CD4-positive, alpha-beta T cell treated with Interleukin-15 for 1 hour (primary cell): ENCODE data around the gene CPEB1.
A peak's percentile ranks its signal among the peaks of the same experiment; 100 is the strongest.

Experiments used
- DNase-seq: peaks from one replicate; pipeline ENCODE4 v3.0.0-alpha.2; 2020

The CPEB1 gene

DNA sequence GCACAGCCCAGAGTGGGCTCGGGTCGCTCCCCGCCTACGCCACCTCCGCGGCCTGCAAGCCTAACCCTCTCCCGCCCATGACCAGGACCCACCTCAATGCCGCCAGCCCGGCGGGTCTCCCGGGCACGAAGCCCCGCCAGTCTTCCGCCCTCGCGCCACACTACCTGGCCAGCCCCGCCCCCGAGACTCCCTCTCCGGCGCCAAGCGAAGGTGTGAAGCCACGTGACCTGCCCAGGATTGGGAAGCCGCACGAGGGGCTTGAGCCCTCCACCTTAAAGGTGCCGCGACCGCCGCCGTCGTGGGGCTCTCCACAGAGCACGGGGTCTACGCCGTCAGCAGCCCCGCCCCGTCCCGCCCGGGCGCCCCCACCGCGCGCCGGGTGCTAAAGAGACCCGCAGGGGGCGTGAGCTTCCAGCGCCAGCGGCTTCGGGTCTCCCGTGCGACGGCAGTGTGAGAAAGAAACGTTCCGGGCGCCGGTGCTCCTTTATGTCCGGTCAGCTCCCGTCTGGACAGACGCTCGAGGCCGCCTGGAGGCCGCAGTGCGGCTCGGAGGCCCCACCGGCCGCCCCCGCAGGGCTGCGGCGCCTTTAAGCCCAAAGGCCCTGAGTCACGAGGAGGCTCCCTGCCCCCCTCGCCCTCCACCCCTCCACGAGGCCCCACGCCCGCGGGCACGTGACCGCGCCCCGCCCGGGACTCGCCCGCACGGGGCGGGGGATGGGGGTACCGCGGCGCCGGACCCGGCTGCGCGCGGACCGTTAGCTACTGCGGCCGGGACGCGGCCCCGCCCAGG is at the start of gene CPEB1:
Gene CPEB1, minus strand, starts transcription at position 319 of the 790 bp plus-strand sequence. CDS start 18,904 bp downstream, outside the sequence.
- peak; percentile 20 for DNase-seq

DNA sequence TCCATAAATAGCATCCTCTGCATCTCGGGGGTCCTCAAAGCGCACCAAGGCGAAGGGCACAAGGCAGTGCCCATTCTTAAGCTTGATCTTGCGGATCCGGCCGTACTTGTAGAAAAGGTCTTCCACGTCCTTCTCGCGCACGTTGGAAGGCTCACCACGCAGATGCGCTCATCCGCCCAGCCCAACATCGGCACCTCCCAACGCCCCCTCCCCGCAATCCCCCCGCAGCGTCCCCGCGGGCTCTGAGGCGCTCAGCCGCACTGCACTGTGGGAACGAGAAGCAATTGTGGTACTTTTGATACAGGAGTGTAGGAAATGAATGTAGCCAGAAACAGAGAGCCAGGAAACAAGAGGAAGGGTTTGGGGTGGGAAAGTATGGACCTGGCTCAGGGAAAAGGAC is 45.0 kb upstream of the CPEB1 start:
- DNase-seq = no peak

DNA sequence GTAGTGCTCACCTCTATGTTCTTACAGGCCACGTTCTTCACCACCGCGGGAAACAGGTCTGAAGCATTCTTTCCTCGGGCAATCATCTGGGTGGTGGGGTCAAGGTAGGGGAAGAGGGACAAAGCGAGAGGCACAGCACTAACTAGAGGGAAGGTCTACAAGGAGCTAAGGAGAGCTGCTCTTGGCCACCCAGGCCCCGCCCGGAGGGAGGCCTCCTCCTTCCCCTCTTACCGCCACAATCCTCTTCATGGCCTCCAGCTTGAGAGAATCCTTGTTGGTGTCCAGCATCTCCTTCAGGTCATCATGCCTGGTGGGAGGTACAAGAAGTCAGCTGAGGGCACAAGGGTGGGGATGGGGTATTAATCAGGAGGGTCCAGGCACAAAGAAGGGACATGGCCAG is 42.0 kb upstream of the CPEB1 start:
- DNase-seq = no peak

DNA sequence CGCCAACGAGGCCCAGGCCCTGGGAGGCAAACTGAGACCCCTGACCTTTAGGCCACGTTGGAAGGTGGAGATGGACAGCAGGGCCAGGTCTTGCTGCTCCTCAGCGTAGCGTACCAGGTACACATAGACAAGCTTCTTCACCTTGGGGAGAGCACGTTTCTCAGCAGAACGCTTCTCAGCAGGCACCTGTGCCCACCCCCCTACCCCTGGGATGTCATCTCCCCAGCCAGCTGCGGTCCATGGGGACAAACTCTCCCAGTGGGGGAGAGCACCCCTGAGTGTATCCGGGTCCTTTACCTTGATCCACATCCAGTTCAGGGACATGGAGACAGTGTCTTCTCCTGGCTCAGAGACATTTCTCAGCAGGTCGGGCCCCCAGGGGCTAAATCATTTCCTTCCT is 41.5 kb upstream of the CPEB1 start:
- DNase-seq = no peak

DNA sequence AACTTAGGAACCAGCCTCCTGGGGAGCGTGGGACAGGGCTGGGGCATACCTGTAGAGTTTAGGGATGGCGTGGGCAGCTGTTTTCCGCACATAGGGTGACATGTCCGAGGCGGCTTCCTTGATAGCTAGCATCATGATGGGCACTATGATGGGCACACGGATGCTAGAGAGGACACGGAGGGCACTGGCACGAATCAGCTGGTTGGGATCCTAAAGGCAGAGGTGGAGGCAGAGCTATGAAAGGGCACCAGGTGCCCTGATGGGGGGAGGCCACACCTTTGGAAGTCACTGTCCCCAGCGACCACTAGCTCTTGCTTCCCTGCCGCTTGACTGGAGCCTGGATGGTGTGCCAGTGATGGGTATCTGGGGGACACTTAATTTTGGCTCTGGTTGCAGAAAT is 34.2 kb upstream of the CPEB1 start:
- no peak for DNase-seq

DNA sequence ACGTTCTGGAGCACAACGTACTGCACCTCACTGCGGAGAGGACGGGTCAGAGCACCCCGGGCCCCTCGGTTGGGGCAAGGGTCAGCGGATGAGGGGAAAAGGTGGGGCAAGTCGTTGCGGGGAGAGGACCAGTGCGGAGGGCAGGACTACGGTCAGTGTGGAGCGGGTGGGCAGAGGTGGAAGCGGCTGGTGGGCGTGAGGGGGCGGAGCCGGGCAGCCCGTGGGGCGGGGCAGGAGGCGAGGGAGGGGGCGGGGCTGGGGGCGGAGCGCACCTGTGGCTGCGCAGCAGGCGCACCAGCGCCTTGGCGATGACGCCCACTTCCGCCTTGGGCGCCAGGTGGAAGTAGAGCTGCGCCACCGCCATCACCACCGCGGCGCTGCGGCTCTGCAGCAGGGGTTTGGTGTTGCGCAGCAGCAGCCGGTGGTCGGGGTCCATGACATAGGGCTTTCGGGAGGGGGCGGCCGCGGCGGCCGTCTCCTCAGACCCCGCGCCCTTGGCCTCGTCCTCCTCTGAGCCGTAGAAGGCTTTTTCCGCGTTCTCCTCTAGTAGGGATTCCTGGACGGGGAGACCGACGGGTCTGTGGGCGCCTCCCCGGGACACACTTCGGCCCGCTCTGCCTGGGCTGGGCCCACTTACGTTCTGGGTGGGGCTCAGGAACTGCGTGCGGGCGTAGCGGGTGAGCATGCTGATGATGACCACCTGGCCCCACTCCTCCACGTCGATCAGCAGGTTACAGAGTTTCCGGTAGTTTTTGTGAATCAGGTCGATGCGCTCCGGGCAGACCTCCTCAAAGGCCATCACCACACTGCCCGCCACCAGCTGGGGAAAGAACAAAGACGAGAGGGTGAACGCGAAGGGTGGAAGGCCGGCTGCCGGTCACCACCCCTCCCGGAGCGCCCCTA is 33.3 kb upstream of the CPEB1 start:
- DNase-seq = peak; percentile 89

DNA sequence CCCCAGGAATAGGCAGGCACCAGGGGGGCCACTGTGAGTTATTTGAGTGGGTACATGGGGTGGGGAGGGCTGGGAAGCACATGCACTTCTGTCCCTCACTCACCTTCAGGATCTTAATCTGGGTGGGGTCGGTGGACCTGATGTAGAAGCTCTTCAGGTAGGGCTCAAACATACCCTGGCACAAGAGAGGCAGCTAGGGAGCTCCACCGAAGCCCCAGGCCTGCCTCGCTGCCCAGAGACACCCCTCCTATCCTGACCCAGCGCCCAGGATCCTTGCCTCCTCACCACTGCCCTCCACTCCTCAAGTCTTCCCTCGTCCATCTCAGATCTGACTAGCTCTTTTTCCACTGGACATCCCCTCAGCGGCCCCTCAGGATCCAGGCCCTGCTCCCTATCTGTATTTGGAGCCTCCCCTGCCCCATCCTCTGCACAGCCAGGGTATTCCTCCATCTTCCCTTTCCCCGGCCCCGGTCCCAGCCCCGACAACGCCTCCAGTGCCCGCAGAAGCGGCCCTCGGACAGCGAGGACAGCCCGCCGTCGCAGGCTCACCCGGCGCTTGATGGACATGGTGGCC is 32.5 kb upstream of the CPEB1 start:
- DNase-seq = no peak

DNA sequence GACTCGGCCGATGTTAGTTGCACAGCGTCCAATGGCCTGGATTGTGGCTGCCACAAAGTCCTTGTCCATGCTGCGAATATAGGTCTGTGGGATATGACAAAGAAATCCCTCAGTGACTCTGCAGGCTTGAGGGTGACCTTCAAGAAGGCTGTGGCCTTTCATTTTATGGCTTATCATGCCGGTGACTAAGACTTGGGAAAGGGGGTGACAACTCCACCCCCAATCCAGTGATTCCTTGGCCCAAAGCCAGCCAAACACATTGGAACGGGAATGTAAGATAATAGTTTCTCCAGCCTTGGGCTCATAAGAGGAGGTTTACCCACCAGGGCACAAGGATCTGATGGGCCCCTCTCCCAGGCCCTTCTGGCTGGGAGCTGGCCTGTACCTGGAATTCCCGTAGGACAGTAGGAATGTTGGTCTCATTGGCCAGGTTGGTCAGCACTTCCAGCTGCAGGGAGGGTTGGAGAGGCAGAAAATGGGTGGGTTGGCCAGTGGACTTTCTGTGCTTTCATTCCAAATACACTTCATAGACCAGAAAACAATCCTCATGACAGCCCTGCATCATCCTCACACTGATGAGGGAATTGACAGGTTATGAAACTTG is 30.7 kb upstream of the CPEB1 start:
- no peak for DNase-seq

DNA sequence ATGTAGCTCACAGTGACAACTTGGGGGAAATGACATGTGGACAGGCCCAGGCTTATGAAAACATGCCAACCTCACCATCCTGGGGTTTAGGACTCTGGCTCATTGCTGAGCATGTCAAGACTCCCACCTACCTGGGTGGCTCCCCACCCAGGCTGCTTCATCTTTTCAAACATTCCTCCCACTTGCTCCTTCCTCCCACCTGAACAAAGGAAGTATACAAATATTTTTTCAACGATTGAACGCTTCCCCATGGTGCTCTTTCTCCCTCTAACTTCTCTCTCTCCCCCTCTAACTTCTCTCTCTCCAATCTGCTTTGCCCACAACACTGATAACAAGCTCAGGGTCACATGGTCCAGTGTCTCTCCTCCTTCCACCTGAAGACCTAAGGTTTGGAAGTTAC is 27.7 kb upstream of the CPEB1 start:
- no peak for DNase-seq

DNA sequence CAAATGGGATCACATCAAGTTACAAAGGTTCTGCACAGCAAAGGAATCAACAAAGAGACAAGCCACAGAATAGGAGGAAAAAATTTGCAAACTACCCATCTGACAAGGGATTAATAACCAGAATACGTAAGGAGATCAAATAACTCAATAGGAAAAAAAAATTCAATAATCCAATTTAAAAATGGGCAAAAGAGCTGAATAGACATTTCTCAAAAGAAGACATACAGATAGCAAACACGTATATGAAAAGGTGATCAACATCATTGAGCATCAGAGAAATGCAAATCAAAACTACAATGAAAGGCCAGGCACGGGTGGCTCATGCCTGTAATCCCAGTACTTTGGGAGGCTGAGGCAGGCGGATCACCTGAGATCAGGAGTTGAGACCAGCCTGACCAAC is 23.5 kb upstream of the CPEB1 start:
- no peak for DNase-seq

DNA sequence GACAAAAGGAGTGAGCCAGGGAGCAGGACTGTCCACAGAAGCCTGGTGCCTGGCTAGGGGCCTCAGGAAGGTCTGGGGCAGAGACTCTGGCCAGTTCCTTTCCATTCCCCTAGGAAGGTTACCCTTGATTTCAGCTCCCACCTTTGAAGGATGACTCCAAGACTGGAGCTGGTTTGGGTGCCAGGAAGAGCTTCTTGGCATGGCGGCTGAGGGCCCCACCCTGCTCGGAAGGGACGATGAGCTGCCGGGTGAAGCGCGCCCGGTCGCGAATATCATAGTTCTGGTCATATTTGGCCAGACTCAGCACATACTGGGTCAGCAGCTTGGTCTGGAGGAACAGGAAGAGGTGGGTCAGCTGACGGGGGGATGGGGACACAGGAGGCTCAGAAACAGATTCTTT is 19.4 kb upstream of the CPEB1 start:
- no peak for DNase-seq

DNA sequence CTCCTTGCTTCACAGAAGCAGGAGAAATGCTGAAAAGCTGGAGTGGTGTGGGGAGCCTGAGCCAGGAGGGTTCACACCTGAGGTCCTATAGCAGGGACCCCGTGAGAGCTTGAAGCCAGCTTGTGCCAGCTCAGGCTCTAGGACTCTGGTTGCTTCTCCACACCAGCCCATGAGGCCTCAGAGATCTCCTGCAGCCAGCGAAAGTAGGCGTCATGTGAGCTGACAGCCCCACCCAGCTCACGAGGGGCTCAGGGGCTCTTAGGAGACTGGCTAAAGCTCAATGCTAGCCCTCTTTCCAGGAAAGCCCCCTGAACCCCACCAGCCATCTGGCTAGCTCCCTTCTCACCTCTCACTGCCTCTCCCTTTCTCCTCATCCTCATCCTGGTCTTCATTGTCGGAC is 16.9 kb upstream of the CPEB1 start:
- DNase-seq = no peak

DNA sequence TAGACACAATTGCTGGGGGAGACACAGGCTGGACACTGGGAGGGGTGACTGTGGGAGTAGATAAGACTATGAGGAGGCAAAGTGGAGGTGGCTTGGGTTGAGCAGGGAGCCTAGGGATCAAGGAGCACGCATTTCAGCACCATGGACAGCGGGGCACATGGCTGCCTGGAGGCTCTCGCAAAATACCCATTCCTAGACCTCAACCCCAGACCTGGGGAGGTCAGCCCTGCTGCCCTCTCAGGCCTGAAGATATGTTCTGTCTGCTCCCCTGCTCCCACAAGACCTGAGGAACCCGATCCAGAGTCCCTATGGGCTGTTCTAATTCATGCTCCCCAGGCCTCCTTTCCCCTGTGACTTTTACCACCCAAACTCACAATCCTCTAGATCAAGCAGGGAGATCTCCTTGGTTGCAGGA is 16.0 kb upstream of the CPEB1 start:
- DNase-seq = no peak

DNA sequence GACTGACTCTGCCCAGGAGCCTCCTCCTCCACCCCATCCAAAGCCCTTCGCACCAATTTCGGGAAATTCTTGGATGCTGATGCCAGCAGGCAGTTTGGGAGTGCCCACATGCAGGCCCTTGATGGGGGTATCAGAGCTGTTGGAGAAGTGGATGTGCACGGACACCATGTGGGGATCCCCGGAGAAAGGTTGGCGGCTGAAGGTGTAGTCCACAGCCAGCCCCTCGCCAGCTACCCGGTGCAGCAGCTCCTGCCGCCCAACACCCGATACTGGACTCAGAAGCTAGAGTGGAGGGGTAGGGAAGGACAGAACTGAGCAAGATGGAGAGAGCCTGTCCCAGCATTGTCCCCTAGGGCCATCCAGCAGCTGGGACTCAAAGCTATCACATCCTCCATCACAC is 15.5 kb upstream of the CPEB1 start:
- DNase-seq = no peak

DNA sequence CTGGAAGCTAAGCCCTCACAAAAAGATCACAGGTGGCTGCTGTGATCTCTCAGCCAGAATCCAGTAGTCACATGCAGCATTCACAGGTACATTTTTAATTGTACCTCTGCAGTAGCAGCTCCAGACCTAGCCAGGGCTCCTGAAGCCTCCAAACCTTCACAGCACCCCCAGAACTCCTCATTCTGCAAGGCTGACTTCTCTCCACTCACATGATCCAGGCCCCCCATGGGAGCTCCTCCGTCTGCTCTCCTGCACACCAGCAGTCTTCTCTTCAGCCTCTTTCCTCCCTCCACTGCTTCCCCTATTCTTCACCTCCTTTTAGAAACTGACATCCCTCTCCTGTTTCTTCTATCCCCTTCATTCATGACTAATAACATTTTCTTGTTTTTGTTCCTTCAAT is 13.2 kb upstream of the CPEB1 start:
- no peak for DNase-seq

DNA sequence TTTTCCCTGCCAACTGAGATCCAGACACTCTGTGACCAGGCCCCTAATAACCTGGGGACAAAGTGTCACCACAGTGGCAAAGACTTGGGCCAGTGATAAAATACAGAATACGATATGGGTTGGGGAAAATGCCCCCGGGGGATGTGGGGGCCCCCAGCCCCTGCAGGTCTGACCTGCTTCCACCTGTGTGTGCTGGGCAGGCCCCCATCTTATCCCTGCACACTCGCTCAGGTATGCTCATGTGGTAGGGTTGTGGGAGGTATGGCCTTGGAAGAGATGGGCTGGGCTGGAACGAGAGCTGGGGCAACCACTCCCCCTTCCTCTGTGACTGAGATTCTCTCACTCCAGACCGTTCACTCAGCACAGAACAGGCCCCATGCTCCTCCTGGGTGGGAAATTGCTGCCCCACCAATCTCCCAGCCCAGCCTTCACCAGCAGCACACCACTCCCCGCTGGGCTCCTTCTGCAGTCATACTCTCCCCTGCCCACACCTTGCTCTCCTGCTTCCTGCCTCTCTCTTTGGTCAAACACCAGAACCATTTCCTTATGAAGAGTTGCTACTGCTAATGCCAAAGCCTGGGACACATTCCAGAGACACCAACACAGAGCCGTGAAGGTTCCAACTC is 9.6 kb upstream of the CPEB1 start:
- no peak for DNase-seq

DNA sequence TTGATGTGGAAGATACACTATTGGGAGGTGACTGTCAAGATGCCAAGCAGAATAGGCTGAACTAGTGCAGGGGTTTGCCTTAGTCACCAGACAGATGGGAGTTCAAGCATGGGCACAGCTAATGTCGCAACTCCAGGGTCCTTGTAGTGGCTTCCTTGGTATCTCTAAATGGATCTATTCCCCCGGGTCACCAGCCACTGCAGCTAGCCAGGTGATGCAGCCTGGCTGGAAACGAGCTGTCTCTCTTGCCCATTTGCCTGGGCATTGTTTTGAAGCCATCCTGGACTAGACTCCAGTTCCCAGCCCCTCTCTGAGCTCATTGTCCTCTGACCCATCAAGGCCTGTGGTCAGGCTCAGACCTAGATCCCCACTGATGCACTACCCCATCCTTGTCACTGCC is 8.4 kb upstream of the CPEB1 start:
- DNase-seq = no peak

DNA sequence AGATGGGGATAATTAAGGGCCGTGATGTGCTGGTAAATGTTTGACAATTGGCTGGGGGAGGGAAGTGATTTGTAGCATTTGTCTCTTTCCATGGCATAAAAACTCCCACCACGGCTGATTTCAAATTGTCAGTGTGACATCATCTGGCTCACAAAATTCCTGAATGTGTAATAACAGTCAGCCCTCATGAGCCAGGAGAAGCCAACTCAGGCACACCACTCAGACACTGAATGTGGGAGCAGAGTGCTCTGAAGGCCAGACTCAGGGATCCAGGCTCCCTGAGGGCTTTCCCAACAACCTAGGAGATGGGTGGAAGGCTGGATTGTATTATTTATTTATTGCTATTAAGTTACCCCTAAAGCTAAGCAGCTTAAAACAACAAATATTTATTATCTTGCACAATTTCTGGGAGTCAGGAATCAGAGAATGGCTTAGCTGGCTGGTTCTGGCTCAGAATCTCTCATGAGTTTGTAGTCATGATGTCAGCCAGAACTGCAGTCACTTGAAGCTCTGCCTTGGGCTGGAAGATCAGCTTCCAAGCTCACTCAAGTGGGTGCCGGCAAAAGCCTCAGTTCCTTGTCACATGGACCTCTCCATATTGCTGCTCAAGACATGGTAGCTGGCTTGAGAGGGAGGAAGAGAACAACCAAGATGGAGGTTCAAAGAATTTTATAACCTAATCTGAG is 6.5 kb upstream of the CPEB1 start:
- no peak for DNase-seq

DNA sequence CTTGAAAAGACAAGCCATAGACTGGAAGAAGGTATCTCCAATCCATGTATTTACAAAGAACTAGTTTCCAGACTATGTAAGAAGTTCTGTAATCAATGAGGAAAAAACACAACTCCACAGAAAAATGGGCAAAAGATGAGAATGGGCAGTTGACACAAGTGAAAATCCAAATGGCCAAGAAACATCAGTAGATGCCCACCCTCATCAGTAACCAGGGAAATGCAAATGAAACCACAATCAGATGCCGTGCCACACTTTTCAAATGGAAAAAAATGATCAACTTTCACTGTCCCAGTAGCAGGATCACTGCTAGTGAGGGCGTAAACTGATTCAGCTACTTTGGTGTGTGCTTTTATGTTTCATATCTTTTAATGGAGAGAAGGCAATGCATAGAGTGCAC is 4.5 kb upstream of the CPEB1 start:
- no peak for DNase-seq

DNA sequence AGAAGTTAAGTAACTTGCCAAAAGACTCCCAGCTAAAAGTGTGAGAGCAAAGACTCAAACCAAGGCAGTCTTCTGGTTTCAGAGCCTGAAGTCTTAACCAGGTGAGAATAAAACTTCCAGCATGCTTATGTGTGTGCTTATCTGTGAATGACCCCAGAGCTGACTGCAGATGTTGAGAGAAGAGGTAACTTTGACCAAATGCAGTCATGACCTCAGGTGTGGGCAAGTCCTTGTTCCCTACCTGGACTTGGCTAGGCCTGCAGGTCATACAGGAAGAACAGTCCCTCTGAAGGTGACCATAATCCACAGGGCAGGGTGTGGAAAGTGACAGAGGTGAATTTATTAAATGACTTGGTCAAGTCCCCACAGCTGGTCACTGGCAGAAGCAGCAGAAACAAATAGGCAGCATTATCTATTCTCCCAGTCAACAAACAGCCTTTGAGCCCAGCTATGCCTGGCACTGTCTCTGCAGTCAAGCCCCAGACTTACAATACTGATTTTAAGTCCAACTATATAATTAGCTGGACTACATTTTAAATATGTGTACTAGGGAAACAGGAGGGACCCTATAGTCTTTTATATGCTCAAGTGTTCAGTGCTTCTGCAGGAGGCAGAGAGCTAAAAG is 3.0 kb upstream of the CPEB1 start:
- DNase-seq = no peak

DNA sequence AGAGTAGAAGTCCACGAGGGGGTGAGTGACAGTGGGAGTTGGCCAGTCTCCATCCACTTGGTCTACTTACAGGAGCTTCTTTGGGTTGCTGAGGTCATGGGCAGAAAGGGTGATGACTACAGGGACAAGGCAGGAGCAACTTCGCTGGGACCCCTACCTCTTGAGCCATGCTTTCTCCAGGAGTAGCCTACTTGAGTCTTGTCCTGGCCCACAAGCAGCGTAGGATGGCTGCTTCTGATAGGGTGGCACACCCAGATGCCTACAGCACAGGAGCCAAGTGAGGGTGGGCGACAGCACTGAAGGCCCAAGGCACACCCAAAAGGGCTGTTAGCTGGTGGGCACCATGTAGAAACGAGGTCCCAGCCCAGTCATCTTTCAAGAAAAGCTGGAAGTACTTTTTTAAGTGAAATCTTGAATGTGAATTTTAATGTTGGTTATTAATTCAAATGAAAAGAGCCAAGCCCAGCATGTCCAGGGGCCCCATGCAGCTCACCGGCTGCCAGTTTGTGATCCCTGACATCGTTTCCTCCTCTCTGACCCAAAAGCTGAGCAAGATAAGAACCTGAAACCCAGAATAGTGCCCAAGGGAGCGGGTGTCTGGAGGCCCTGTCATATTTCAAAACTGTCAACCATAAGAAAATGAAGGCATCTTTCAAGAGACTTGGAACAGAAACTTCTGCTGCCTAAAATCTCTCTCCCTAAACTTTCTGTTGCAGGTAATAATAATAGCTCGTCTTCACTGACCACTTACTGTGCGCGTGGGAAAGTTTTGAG is 2.2 kb upstream of the CPEB1 start:
- DNase-seq = no peak
